K562 (cell line): ENCODE measurements around the gene IPCEF1. TPM values are rescaled to one million over a fixed set of nuclear protein-coding genes. Genes with fewer than 3 reads are reported as not detected.
A peak's percentile ranks its signal among the peaks of the same experiment; 100 is the strongest.

Experiments
- ATAC-seq: fragments of 200-7000 bp; cut with Tn5 transposase; 3 replicates; pipeline ENCODE4 v1.9.1; 2020; ENCODE audit warnings: moderate library complexity
- BruUV-seq: library from RNA; stranded (reverse); fragments of 400-500 nt; replicated peaks from 2 replicates; lab custom pipeline; 2021; lab: Mats Ljungman, UMichigan
- CTCF ChIA-PET: fragments of 300-600 bp; formaldehyde crosslinking; extraction: SDS; loops from one replicate; lab custom pipeline; 2021; ENCODE audit warnings: low intra/inter-chr PET ratio; lab: Yijun Ruan, JAX
- POLR2A ChIA-PET: fragments of 300-600, 350-650 bp; sonication (Branson Sonifier 250); formaldehyde crosslinking; extraction: SDS; loops from one replicate; lab custom pipeline; 2021; ENCODE audit warnings: antibody characterized with exemption, inconsistent platforms; lab: Yijun Ruan, JAX
- DNase-seq, 4 experiments: peaks; one replicate each; pipeline versions ENCODE4 v3.0.0 to v3.0.0-alpha.2; 2011 to 2018; ENCODE audit warnings: low spot score in 3 of 4, mixed read lengths in 3 of 4; ENCODE audit errors: extremely low read depth in 1 of 4
- FAIRE-seq: peaks from 2 replicates; lab custom pipeline; 2011; peaks lifted over from hg19 to GRCh38; lab: Jason Lieb, UNC
- H2AFZ ChIP-seq: 2 replicates; pipeline ENCODE4 v1.6.0; 2011; ENCODE audit warnings: low read depth, low read length, control low read depth, inconsistent platforms
- H3K27ac ChIP-seq: fragments of 200-600 bp; 3 replicates; pipeline ENCODE4 v1.8.0; 2011; ENCODE audit warnings: low read depth, mild to moderate bottlenecking, control low read depth, inconsistent platforms, low read length, moderate library complexity, mixed read lengths; ENCODE audit errors: extremely low read depth
- H3K27me3 ChIP-seq, 2 experiments: fragments of 300-600 bp in 1 of 2; 2 replicates in 1 of 2; 3 replicates in 1 of 2; pipeline versions ENCODE4 v1.6.0 to v1.8.0; 2011; ENCODE audit warnings: inconsistent platforms in 2 of 2, low read length in 2 of 2, mild to moderate bottlenecking in 1 of 2, mixed read lengths in 1 of 2, moderate library complexity in 1 of 2; ENCODE audit not compliant: control insufficient read depth in 2 of 2, insufficient read depth in 2 of 2
- H3K36me3 ChIP-seq: fragments of 300-600 bp; 3 replicates; pipeline ENCODE4 v1.8.0; 2011; ENCODE audit warnings: mild to moderate bottlenecking, low read length, inconsistent platforms; ENCODE audit not compliant: control insufficient read depth, insufficient read depth
- H3K4me1 ChIP-seq, 2 experiments: fragments of 200-600 bp in 1 of 2; replicated peaks in 1 of 2; 2 replicates in 1 of 2; 3 replicates in 1 of 2; pipeline versions ENCODE4 v1.5.1 to v1.8.0; 2011; ENCODE audit warnings: inconsistent platforms in 2 of 2, low read length in 2 of 2, mild to moderate bottlenecking in 1 of 2, mixed read lengths in 1 of 2, moderate library complexity in 1 of 2; ENCODE audit not compliant: control insufficient read depth in 2 of 2, insufficient read depth in 2 of 2
- H3K4me2 ChIP-seq: 2 replicates; pipeline ENCODE4 v1.6.1; 2011; ENCODE audit warnings: low read length, control low read depth, inconsistent platforms, mixed read lengths; ENCODE audit not compliant: insufficient read depth
- H3K4me3 ChIP-seq: fragments of 200-600 bp; sonication (generic), shearing (Covaris generic); 2 replicates; pipeline ENCODE4 v1.5.1; 2016; ENCODE audit warnings: control low read depth, inconsistent platforms
- H3K79me2 ChIP-seq: fragments of 200-600 bp; 3 replicates; pipeline ENCODE4 v1.8.0; 2011; ENCODE audit warnings: low read length, inconsistent platforms; ENCODE audit not compliant: control insufficient read depth, insufficient read depth
- H3K9ac ChIP-seq, 2 experiments: 2 replicates each; pipeline versions ENCODE4 v1.6.0 to v1.6.1; 2011; ENCODE audit warnings: low read depth in 2 of 2, low read length in 2 of 2, control low read depth in 1 of 2, inconsistent platforms in 1 of 2, mild to moderate bottlenecking in 1 of 2, mixed read lengths in 1 of 2; ENCODE audit not compliant: insufficient read depth in 1 of 2
- H3K9me1 ChIP-seq: one replicate; pipeline ENCODE4 v1.6.0; 2011; ENCODE audit warnings: inconsistent platforms, mild to moderate bottlenecking, low read length, moderate library complexity; ENCODE audit not compliant: control insufficient read depth, insufficient read depth
- H3K9me3 ChIP-seq: replicated peaks from 2 replicates; pipeline ENCODE4 v1.5.1; 2011; ENCODE audit warnings: low read depth, low read length, inconsistent platforms; ENCODE audit not compliant: control insufficient read depth, insufficient read depth
- H4K20me1 ChIP-seq: replicated peaks from 2 replicates; pipeline ENCODE4 v1.6.1; 2011; ENCODE audit warnings: low read length, inconsistent platforms, mixed read lengths; ENCODE audit not compliant: control insufficient read depth, insufficient read depth
- DMBX1 ChIP-seq: fragments of 250-450 bp; sonication (Bioruptor Pico); IDR thresholded peaks from 2 replicates; pipeline ENCODE4 v1.8.0; 2022; ENCODE audit warnings: inconsistent platforms, mild to moderate bottlenecking, moderate library complexity, borderline replicate concordance
- HDAC8 ChIP-seq: fragments of 450-650 bp; IDR thresholded peaks from 2 replicates; pipeline ENCODE4 v1.6.1; 2016; ENCODE audit warnings: mild to moderate bottlenecking, missing genetic modification characterization, moderate library complexity, missing compliant biosample characterization
- HNRNPUL1 ChIP-seq: fragments of 200-400 bp; formaldehyde crosslinking; IDR thresholded peaks from 2 replicates; pipeline ENCODE4 v1.6.1; 2017; ENCODE audit warnings: low read length
- POLR2H ChIP-seq: IDR thresholded peaks from 2 replicates; pipeline ENCODE4 v1.6.1; 2016; ENCODE audit warnings: missing genetic modification characterization, low read depth, mild to moderate bottlenecking, control low read depth, missing compliant biosample characterization, moderate library complexity
- RAD21 ChIP-seq, 2 experiments: fragments of 250-450 bp in 1 of 2; fragments of 450-650 bp in 1 of 2; sonication (Bioruptor Pico) in 1 of 2; formaldehyde crosslinking in 1 of 2; IDR thresholded peaks in 1 of 2; conservative IDR thresholded peaks in 1 of 2; 2 replicates each; pipeline versions ENCODE4 v1.4.0 to v1.8.0; 2020 to 2022; ENCODE audit warnings: mild to moderate bottlenecking in 2 of 2, moderate library complexity in 1 of 2
- SMC3 ChIP-seq: conservative IDR thresholded peaks from 2 replicates; pipeline ENCODE4 v1.6.1; 2011; ENCODE audit warnings: low read depth, low read length, improper control_type of control experiment; ENCODE audit not compliant: insufficient read depth
- ZNF146 ChIP-seq: IDR thresholded peaks from one replicate; pipeline ENCODE4 v1.6.1; 2018; ENCODE audit warnings: missing compliant biosample characterization; ENCODE audit not compliant: unreplicated experiment
- ZNF644 ChIP-seq: fragments of 200-800 bp; sonication (Bioruptor generic); IDR thresholded peaks from 2 replicates; pipeline ENCODE4 v1.6.1; 2016; ENCODE audit warnings: low read depth, missing genetic modification characterization, missing compliant biosample characterization
- ZZZ3 ChIP-seq: fragments of 450-650 bp; IDR thresholded peaks from 2 replicates; pipeline ENCODE4 v1.6.1; 2016; ENCODE audit warnings: antibody characterized with exemption, mild to moderate bottlenecking, moderate library complexity
- WGBS: fragments of 100-300 bp; shearing (Covaris generic); methylation state at CpG from one replicate; pipeline ENCODE4 v1.1.6; 2016; ENCODE audit warnings: low coverage, mixed read lengths; ENCODE audit not compliant: insufficient coverage; ENCODE audit errors: missing lambda C conversion rate; 5-methylcytosine and 5-hydroxymethylcytosine counted together
- in situ Hi-C: fragments of 300-500 bp; cut with MboI; formaldehyde crosslinking; loops from 4 replicates; pipeline ENCODE4 v1.15.0; 2018; ENCODE audit warnings: inconsistent platforms, mixed read lengths
- intact Hi-C: fragments of 100-400 bp; cut with micrococcal nuclease; formaldehyde crosslinking; loops from 2 replicates; pipeline ENCODE4 v1.14.2; 2022
- polyA plus RNA-seq, 8 experiments: library from polyadenylated mRNA; depleted of rRNA in 4 of 8; stranded (reverse) in 5 of 8; unstranded in 3 of 8; fragments of >200 nt; fragmentation: Nextera tagmentation in 2 of 8; fragmentation: Illumina TruSeq in 1 of 8; extraction: Ambion mirVana in 2 of 8; extraction: Trizol in 1 of 8; gene quantifications; 2 replicates each; pipeline versions ENCODE4 v1.2.1 to v1.2.3, GENCODE V29; 2011 to 2014; ENCODE audit warnings: inconsistent platforms in 1 of 8, missing spikeins in 1 of 8
- total RNA-seq, 7 experiments: library from RNA; depleted of rRNA in 6 of 7; stranded (reverse); fragments of >200 nt in 6 of 7; fragmentation: Illumina TruSeq in 2 of 7; extraction: Trizol in 2 of 7; gene quantifications; 2 replicates each; pipeline versions ENCODE4 v1.2.1 to v1.2.3, GENCODE V29; 2011 to 2021; ENCODE audit warnings: low replicate concordance in 1 of 7
- TF ChIP-seq, protein P1 (sequence below), 3 experiments: IDR thresholded peaks in 2 of 3; conservative IDR thresholded peaks in 1 of 3; 2 replicates each; pipeline ENCODE4 v1.5.1; 2011 to 2012; ENCODE audit warnings: low read length in 3 of 3, mild to moderate bottlenecking in 3 of 3, control low read depth in 2 of 3, improper control_type of control experiment in 1 of 3, inconsistent platforms in 1 of 3, low read depth in 1 of 3, mixed read lengths in 1 of 3, moderate library complexity in 1 of 3; ENCODE audit not compliant: insufficient read depth in 2 of 3

IPCEF1 gene
- total and polyA plus RNA-seq, 9 of the 15 experiments (the other 6 are each of a cell fraction or from before 2014, with no cell fraction given) = 0.14 to 0.18 TPM; not detected in 7

DNA sequence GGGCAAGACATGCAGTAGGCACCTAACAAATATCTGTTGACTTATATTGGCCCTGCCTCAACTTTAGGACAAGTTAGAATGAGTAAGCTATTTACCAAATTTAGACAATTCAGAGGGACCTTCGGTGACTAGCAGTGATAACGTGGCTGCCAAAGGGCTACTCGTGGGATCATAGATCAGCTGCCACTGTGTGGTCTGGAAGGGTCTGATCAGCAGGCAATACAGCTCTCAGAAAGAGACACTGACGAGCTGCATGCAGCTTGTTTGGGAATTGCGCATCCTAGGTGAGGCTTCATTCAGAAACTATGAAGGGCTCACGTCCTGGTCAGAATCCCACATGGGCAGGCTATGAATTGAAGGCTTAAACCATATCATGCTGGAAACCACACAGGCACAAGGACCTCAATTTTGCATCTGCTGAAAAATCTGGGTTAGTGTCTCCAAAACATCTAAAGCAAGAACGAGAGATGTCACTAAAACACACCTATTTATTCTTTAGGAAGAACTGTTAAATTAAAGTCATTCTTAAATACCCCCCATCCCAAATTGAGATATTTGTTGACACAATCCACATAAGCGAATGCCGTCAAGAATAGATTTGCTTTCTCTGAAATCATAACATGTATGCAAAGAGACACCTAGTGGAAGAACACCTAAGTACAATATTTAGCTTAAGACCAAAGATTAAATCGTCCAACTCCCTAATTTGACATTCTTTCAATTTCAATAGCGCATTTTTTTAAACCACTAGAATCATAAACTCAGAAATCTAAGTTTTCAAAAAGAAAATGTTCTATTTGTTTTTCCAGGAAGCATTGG lies 79.6 kb downstream of the IPCEF1 start:
- H3K79me2 ChIP-seq = no peaks in the 10 kb centered on the region
- H4K20me1 ChIP-seq = no peaks in the 10 kb centered on the region
- in situ Hi-C loops = no loop called here
- WGBS = 3% methylated on average over 11 of the region's 11 CpGs
- BruUV-seq = no TSS peak
- H3K9me3 ChIP-seq = no peaks in the 10 kb centered on the region
- DNase-seq = peak; percentile 20 to 38 (median 25)
- peak; percentile 62 for FAIRE-seq
- H2AFZ ChIP-seq = no peak overlapping the region
- no peak overlapping the region for H3K27ac ChIP-seq
- ChIA-PET CTCF (interaction anchor here (0.5 to 1.6 kb wide), 2 partner anchors 123 to 125 kb away, joined by 4 to 7 read pairs; no protein-coding TSS in a partner anchor), POLR2A (interaction anchor here (0.8 to 1.0 kb wide), 2 partner anchors 9 to 19 kb away, joined by 4 read pairs; no protein-coding TSS in a partner anchor)
- H3K4me1 ChIP-seq = no peaks in the 10 kb centered on the region
- H3K27me3 ChIP-seq = no peaks in the 10 kb centered on the region
- no peaks in the 10 kb centered on the region for H3K36me3 ChIP-seq
- H3K9me1 ChIP-seq = no peaks in the 10 kb centered on the region
- intact Hi-C loops = loop anchor here (1.0 to 5.0 kb wide), 3 partner anchors 123 to 1245 kb away; no protein-coding TSS in a partner anchor
- ATAC-seq = peak; percentile 78
- no peak overlapping the region for H3K4me2 ChIP-seq
- no peak overlapping the region for H3K9ac ChIP-seq
- no peak overlapping the region for H3K4me3 ChIP-seq
- TF ChIP-seq ZNF146 (CRISPR knock-in tag) (no peak), DMBX1 (CRISPR knock-in tag) (no peak), SMC3 (peak; percentile 48), HNRNPUL1 (no peak), RAD21 (CRISPR knock-in tag; conservative IDR thresholded peaks at IDR 0.05 in 1 of 2, IDR thresholded peaks at IDR 0.05 in 1 of 2) (peak; percentile 42 to 58), ZZZ3 (no peak), ZNF644 (tag) (no peak), POLR2H (tag) (no peak), HDAC8 (tag) (no peak)
- TF ChIP-seq, protein P1, sequence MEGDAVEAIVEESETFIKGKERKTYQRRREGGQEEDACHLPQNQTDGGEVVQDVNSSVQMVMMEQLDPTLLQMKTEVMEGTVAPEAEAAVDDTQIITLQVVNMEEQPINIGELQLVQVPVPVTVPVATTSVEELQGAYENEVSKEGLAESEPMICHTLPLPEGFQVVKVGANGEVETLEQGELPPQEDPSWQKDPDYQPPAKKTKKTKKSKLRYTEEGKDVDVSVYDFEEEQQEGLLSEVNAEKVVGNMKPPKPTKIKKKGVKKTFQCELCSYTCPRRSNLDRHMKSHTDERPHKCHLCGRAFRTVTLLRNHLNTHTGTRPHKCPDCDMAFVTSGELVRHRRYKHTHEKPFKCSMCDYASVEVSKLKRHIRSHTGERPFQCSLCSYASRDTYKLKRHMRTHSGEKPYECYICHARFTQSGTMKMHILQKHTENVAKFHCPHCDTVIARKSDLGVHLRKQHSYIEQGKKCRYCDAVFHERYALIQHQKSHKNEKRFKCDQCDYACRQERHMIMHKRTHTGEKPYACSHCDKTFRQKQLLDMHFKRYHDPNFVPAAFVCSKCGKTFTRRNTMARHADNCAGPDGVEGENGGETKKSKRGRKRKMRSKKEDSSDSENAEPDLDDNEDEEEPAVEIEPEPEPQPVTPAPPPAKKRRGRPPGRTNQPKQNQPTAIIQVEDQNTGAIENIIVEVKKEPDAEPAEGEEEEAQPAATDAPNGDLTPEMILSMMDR (IDR thresholded peaks at IDR 0.05 in 2 of 3, conservative IDR thresholded peaks at IDR 0.05 in 1 of 3; ENCODE audit: insufficient read depth in 2 of 3, low read depth in 1 of 3, low read length in 3 of 3) = peak; percentile 38 to 68 (median 44); a peak in 4 of 6 replicates
